Osteocyte (in vitro differentiated cells): Measurements from ENCODE around the gene COPG1. TPM values are rescaled to one million over a fixed set of nuclear protein-coding genes. Genes with fewer than 3 reads are reported as not detected.

Source experiments
- DNase-seq: peaks from one replicate; pipeline ENCODE4 v3.0.0; 2021; ENCODE audit warnings: mixed read lengths; ENCODE audit not compliant: unreplicated experiment; ENCODE audit errors: extremely low spot score
- H3K27ac Mint-ChIP-seq: one replicate; pipeline ENCODE4 v1.8.0; 2021; ENCODE audit warnings: mild to moderate bottlenecking, mixed read lengths; ENCODE audit not compliant: unreplicated experiment
- H3K27me3 Mint-ChIP-seq: one replicate; pipeline ENCODE4 v1.8.0; 2021; ENCODE audit warnings: mixed read lengths; ENCODE audit not compliant: unreplicated experiment
- H3K36me3 Mint-ChIP-seq: one replicate; pipeline ENCODE4 v1.8.0; 2021; ENCODE audit warnings: mixed read lengths; ENCODE audit not compliant: unreplicated experiment
- H3K4me1 Mint-ChIP-seq: one replicate; pipeline ENCODE4 v1.8.0; 2021; ENCODE audit warnings: mixed read lengths; ENCODE audit not compliant: unreplicated experiment
- H3K4me3 Mint-ChIP-seq: one replicate; pipeline ENCODE4 v1.8.0; 2021; ENCODE audit warnings: mild to moderate bottlenecking, moderate library complexity, mixed read lengths; ENCODE audit not compliant: unreplicated experiment
- H3K9me3 Mint-ChIP-seq: one replicate; pipeline ENCODE4 v1.8.0; 2021; ENCODE audit warnings: mixed read lengths; ENCODE audit not compliant: unreplicated experiment
- total RNA-seq: library from RNA; stranded (reverse); gene quantifications from 2 replicates; pipeline ENCODE4 v1.2.1, GENCODE V29; 2021
- TF ChIP-seq, protein P1 (sequence below): fragments of 200-600 bp; sonication (generic); IDR thresholded peaks from 2 replicates; pipeline ENCODE4 v1.5.0; 2021; ENCODE audit warnings: antibody characterized with exemption, mild to moderate bottlenecking, moderate library complexity

COPG1 gene
- total RNA-seq, 1 donor from 2014 or later: 249 TPM

- peaks cover 24% of the 10 kb centered on the region for H3K4me1 Mint-ChIP-seq
- no peak for DNase-seq
- TF ChIP-seq, protein P1, sequence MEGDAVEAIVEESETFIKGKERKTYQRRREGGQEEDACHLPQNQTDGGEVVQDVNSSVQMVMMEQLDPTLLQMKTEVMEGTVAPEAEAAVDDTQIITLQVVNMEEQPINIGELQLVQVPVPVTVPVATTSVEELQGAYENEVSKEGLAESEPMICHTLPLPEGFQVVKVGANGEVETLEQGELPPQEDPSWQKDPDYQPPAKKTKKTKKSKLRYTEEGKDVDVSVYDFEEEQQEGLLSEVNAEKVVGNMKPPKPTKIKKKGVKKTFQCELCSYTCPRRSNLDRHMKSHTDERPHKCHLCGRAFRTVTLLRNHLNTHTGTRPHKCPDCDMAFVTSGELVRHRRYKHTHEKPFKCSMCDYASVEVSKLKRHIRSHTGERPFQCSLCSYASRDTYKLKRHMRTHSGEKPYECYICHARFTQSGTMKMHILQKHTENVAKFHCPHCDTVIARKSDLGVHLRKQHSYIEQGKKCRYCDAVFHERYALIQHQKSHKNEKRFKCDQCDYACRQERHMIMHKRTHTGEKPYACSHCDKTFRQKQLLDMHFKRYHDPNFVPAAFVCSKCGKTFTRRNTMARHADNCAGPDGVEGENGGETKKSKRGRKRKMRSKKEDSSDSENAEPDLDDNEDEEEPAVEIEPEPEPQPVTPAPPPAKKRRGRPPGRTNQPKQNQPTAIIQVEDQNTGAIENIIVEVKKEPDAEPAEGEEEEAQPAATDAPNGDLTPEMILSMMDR: no peak
- no peaks in the 10 kb centered on the region for H3K27me3 Mint-ChIP-seq
- no peaks in the 10 kb centered on the region for H3K36me3 Mint-ChIP-seq
- no peaks in the 10 kb centered on the region for H3K9me3 Mint-ChIP-seq
- no peak overlapping the region for H3K4me3 Mint-ChIP-seq
- no peak overlapping the region for H3K27ac Mint-ChIP-seq
These were observed 15.0 kb upstream of the COPG1 start for GRCh38 chr3:129234441-129234840.

DNA sequence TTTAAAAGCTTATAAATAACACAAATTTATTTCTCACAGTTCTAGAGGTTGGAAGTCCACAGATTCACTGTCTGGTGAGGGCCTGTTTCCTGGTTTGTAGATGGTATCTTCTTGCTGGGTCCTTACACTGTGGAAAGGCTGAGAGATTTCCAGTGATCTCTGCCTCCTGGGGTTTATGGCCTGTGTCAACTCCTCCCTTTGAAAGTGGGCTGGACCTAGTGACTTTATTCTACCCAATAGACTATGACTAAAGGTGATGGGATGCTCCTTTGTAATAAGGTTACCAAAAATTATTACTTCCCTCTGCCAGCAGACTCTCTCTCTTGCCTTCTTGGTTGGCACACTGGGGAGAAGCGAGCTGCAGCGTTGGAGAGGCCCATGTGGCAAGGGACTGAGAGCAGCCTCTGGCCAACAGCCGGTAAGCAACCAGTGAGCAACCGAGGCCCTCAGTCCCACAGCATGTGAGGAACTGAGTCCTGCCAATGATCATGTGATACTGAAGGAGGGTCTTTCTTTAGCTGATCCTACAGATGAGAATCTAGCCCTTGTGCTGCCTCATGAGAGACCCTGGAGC is 14.0 kb upstream of the COPG1 start:
- TF ChIP-seq, protein P1: no peak
- H3K27me3 Mint-ChIP-seq: no peaks in the 10 kb centered on the region
- no peak overlapping the region for H3K4me3 Mint-ChIP-seq
- no peak for DNase-seq
- H3K36me3 Mint-ChIP-seq: no peaks in the 10 kb centered on the region
- H3K4me1 Mint-ChIP-seq: peaks cover 18% of the 10 kb centered on the region
- H3K9me3 Mint-ChIP-seq: no peaks in the 10 kb centered on the region
- no peak overlapping the region for H3K27ac Mint-ChIP-seq

DNA sequence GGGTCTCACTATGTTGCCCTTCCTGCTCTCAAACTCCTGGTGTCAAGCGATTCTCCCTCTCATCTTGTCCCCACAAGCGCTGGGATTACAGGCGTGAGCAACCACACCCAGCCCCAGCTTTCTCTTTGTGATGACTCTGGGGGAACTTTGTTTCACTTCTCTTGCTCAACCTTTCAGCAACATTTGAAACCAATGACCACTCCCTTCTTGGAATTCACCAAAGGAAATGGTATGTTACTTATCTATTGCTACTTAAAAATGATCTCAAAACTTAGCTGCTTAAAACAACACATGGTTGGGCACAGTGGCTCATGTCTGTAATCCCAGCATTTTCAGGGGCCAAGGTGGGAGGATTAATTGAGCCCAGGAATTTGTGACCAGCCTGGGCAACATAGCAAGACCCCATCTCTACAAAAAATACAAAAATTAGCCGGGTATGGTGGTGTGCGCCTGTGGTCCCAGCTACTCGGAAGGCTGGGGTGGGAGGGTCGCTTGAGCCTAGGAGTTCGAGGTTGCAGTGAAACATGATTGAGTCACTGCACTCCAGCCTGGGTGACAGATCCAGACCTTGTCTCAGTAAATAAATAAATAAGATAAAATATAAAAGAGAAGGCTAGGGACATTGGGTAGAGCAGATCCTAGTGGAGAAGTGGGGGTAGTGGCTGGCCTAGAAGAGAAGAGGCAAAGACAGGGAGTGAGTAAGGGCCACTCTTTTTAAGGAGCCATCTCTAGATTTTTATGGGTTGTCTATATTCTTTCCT is 10.3 kb upstream of the COPG1 start:
- Mint-ChIP-seq H3K4me1 (peaks cover 6% of the 10 kb centered on the region), H3K27me3 (no peaks in the 10 kb centered on the region), H3K9me3 (no peaks in the 10 kb centered on the region), H3K36me3 (no peaks in the 10 kb centered on the region), H3K27ac (no peak overlapping the region), H3K4me3 (no peak overlapping the region)
- TF ChIP-seq, protein P1: no peak
- no peak for DNase-seq

DNA sequence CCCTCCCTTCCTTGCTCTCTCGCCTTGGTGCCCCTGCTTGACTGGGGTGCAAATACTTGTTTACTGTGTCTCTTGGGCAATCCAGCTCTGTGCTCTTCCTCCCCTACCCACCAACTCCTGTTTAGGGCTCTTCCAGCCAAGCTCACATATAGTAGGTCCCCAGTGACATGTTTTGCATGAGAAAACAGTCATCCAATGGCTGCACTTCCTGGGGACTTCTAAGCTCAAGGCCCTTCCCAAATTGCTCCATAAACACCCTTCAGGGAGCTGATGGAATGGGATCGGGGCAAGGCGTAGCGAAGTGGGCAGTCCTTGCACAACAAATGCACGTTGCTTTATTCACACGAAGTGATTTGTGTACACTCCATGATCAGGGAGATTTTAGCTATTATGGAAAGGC is 9.4 kb upstream of the COPG1 start:
- Mint-ChIP-seq H3K36me3 (no peaks in the 10 kb centered on the region), H3K27ac (no peak overlapping the region), H3K4me1 (peaks cover 6% of the 10 kb centered on the region), H3K27me3 (no peaks in the 10 kb centered on the region), H3K4me3 (no peak overlapping the region), H3K9me3 (no peaks in the 10 kb centered on the region)
- no peak for DNase-seq
- TF ChIP-seq, protein P1: no peak

- Mint-ChIP-seq H3K27me3 (no peaks in the 10 kb centered on the region), H3K36me3 (no peaks in the 10 kb centered on the region), H3K27ac (no peak overlapping the region), H3K4me1 (peaks cover 8% of the 10 kb centered on the region), H3K4me3 (no peak overlapping the region), H3K9me3 (no peaks in the 10 kb centered on the region)
- DNase-seq: no peak
- TF ChIP-seq, protein P1: no peak
These were observed 9.0 kb upstream of the COPG1 start for GRCh38 chr3:129240436-129240835.
